Lower leg skin (tissue), 4 donors: ENCODE data around the gene RAP1B. TPM values are rescaled to one million over a fixed set of nuclear protein-coding genes. Genes with fewer than 3 reads are reported as not detected.

ENCODE experiments used
- DNase-seq, 2 donors: peaks; one replicate each; pipeline ENCODE4 v3.0.0-alpha.2; 2019; ENCODE audit warnings: low spot score in 2 of 2
- H3K4me3 ChIP-seq: fragments of 200-600 bp; sonication (generic); 2 replicates; pipeline ENCODE4 v1.5.1; 2017; ENCODE audit warnings: mild to moderate bottlenecking, low read depth; ENCODE audit not compliant: poor library complexity, severe bottlenecking
- CTCF ChIP-seq, 3 donors: fragments of 450-650 bp; IDR thresholded peaks; one replicate each; pipeline ENCODE4 v1.5.1; 2016; ENCODE audit warnings: antibody characterized with exemption in 3 of 3, mild to moderate bottlenecking in 3 of 3, moderate library complexity in 2 of 3
- POLR2A ChIP-seq, 2 donors: fragments of 450-650 bp; IDR thresholded peaks; one replicate each; pipeline ENCODE4 v1.6.1; 2016 to 2017; ENCODE audit warnings: antibody characterized with exemption in 2 of 2, mild to moderate bottlenecking in 1 of 2, moderate library complexity in 1 of 2
- WGBS, 2 donors: methylation state at CpG; one replicate each; pipeline ENCODE4 v1.1.5; 2018; 5-methylcytosine and 5-hydroxymethylcytosine counted together
- intact Hi-C: fragments of 100-400 bp; cut with DNase I; formaldehyde crosslinking; loops from one replicate; pipeline ENCODE4 v1.15.0; 2023; ENCODE audit warnings: low total_unique reads
- total RNA-seq, 4 donors: library from RNA; depleted of rRNA; stranded (reverse); fragments of >200 nt; gene quantifications; one replicate each; pipeline ENCODE4 v1.1.0, GENCODE V29; 2016

The RAP1B gene
- 100 to 1,000 TPM in 3 of 4 donors, 10 to 100 TPM in 1; 96.1 to 183 (median 123) TPM for total RNA-seq

- TF ChIP-seq POLR2A (IDR thresholded peaks at IDR 0.05): peak in 1 of 2 donors; percentile 92
- no peak for TF ChIP-seq CTCF (IDR thresholded peaks at IDR 0.05)
- peak within 1 kb of the TSS; percentile 85 for H3K4me3 ChIP-seq
- 0 to 1% methylated on average over 37 to 52 of the region's 84 CpGs for WGBS, 2 donors
- intact Hi-C loops: no loop called here
- peak; percentile 84 to 97 for DNase-seq
Observed at GRCh38 chr12:68610370-68611093, at the start of gene RAP1B. Gene RAP1B (plus strand): TSS chr12:68610899. CDS start chr12:68648725, 37,826 bp downstream.

- TF ChIP-seq CTCF (IDR thresholded peaks at IDR 0.05) (no peak), POLR2A (IDR thresholded peaks at IDR 0.05) (no peak)
- no peak overlapping the region for H3K4me3 ChIP-seq
- WGBS, 2 donors: 88% methylated on average over 10 of the region's 10 CpGs
- DNase-seq: no peak
- intact Hi-C loops: no loop called here
Observed at GRCh38 chr12:68561830-68562229, 48.9 kb upstream of the RAP1B start.

- 75 to 85% methylated on average over 1 of the region's 1 CpG for WGBS, 2 donors
- H3K4me3 ChIP-seq: no peak overlapping the region
- no peak for DNase-seq
- intact Hi-C loops: no loop called here
- TF ChIP-seq CTCF (IDR thresholded peaks at IDR 0.05) (no peak), POLR2A (IDR thresholded peaks at IDR 0.05) (no peak)
Observed at GRCh38 chr12:68564166-68564565, 46.5 kb upstream of the RAP1B start.

- DNase-seq: no peak
- TF ChIP-seq POLR2A (IDR thresholded peaks at IDR 0.05): no peak
- no peak for TF ChIP-seq CTCF (IDR thresholded peaks at IDR 0.05)
- intact Hi-C loops: no loop called here
- no peak overlapping the region for H3K4me3 ChIP-seq
- 26 to 28% methylated on average over 1 of the region's 1 CpG for WGBS, 2 donors
Observed at GRCh38 chr12:68565391-68565903, 45.3 kb upstream of the RAP1B start.

GRCh38 chr12:68568922-68569569 is 41.7 kb upstream of the RAP1B start:
- intact Hi-C loops: no loop called here
- 94% methylated on average over 3 of the region's 3 CpGs for WGBS, 2 donors
- DNase-seq: no peak
- no peak overlapping the region for H3K4me3 ChIP-seq
- TF ChIP-seq CTCF (IDR thresholded peaks at IDR 0.05) (no peak), POLR2A (IDR thresholded peaks at IDR 0.05) (no peak)
